GM18519 (cell line): ENCODE measurements around the gene PDE7B.

ENCODE experiments used
- ATAC-seq: cut with Tn5 transposase; IDR thresholded peaks from one replicate; pipeline ENCODE4 v1.9.1; 2021; ENCODE audit warnings: mild to moderate bottlenecking, moderate library complexity; ENCODE audit not compliant: unreplicated experiment, low FRiP score

Gene PDE7B

GRCh38 chr6:136169394-136170148 lies 318.1 kb downstream of the PDE7B start:
- ATAC-seq: no peak

DNA sequence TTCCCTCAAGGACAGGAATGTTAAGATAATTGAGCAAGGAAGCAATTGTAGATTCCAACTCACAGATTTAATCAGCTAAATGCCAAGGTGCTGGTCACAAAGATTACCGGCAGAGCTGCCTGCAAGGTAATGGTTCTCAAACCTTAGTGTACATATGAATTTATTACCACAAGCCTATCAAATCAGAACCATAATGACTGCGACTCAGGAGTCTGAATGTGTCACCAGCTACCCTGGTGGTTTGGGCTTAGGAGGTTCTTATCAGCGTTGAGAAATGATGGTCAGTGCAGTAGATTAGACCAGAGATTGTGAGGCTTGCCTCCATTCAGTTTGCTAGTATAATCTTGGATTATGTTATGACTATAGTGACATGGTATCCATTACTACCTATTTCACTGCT lies 319.7 kb downstream of the PDE7B start:
- ATAC-seq: no peak

GRCh38 chr6:136173519-136174507 lies 322.3 kb downstream of the PDE7B start:
- no peak for ATAC-seq

DNA sequence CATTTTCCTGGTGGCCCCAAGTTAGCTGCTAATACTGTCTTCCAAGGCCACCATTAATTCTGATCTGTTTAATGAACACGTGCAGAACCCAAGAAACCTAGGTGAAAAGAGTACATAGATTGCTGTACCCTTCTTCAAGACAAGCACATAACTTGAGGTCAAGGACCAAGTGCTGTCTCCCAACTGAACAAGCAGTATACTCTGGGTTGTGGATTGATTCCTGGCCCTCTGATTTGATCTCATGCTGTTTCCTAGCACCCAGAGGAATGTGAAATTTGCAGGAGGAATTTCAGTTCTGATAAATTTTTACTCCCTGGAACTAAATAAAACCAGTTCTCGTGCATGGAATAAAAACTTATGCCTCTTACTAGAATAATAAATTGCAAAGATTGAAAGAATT lies 323.0 kb downstream of the PDE7B start:
- ATAC-seq: no peak

DNA sequence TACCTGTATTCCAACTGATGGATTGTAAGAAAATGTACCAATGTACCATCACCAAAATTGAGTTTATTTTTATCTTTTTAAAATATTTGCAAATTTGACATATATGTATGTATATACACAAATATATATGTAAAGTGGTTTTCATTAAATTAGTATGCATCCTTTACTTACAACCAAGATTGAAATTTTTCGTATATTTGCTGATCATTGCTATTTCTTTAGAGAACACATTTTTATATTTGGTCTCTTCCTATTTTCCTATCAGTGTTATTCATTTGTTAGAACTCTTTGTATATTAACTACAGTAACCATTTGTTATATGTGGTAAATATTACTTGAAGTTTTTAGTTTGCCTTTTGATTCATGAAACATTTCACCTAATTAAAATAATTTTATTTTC lies 324.4 kb downstream of the PDE7B start:
- ATAC-seq: no peak

- ATAC-seq: no peak
These were observed 327.2 kb downstream of the PDE7B start for GRCh38 chr6:136178749-136179148.

- ATAC-seq: no peak
These were observed 329.4 kb downstream of the PDE7B start for GRCh38 chr6:136180704-136181511.

GRCh38 chr6:136181512-136181833 lies 330.0 kb downstream of the PDE7B start:
- no peak for ATAC-seq

- no peak for ATAC-seq
These were observed 330.4 kb downstream of the PDE7B start for GRCh38 chr6:136181861-136182260.

DNA sequence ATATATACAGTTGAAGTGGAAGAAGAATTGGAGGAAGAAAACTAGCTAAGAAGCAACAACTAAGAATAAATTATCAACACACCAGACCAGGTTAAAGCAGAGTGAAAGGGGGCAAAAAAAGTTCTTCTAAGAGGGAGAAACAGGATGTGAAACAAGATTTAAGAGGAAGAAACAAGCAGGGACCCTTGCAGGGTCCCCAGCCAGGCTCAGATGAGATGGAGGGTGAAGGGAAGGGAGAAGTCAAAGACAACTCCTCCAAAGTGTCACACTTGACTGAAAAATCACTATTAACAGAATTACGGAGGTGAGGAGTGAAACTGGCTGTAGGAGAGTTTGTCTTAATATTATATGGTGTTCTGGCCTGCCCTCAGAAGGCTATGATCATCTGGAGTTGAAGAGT lies 333.2 kb downstream of the PDE7B start:
- no peak for ATAC-seq

DNA sequence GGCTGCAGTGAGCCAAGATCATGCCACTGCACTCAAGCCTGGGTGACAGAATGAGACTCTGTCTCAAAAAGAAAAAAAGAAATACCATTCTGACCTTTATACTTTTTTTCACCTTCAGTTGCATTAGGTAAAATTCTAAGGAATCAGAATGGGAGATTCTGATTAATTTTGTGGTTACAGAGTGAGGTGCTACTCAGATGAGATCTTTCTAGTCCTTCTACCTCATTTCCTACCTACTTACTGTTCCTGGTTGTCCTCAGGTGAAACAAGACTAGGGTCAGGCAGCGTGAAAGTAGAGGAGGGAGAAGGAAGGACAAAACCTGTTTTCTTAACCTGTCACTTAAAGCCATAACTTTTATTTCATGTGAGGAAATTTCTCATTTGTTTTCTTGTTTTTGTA lies 334.9 kb downstream of the PDE7B start:
- ATAC-seq: no peak

- no peak for ATAC-seq
These were observed 337.0 kb downstream of the PDE7B start for GRCh38 chr6:136188486-136188885.

GRCh38 chr6:136189104-136189503 lies 337.6 kb downstream of the PDE7B start:
- ATAC-seq: no peak

GRCh38 chr6:136191606-136192312 lies 340.3 kb downstream of the PDE7B start:
- ATAC-seq: no peak

GRCh38 chr6:136192902-136193301 lies 341.4 kb downstream of the PDE7B start:
- ATAC-seq: no peak

DNA sequence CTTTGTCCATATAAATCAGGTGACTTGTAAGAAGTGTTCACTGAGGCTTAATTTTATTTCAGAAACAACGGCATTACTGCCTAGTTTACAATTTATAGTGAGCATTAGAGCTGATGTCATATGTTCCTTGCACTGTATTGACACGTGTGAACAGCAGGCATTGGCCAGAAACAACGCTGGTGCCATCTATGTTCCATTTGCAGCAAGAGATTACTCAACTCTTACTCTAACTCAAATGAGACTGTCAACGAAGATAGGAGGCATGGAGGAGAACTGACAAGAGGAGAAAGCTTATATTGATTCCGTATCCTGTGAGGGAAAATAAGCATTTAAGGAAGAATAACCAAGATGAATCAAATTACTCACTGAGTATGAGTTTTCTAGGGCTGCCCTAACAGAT lies 350.2 kb downstream of the PDE7B start:
- ATAC-seq: no peak

GRCh38 chr6:136208783-136209182 lies 357.3 kb downstream of the PDE7B start:
- ATAC-seq: no peak

- no peak for ATAC-seq
These were observed 358.0 kb downstream of the PDE7B start for GRCh38 chr6:136209496-136209895.

- ATAC-seq: no peak
These were observed 359.1 kb downstream of the PDE7B start for GRCh38 chr6:136210398-136211165.

DNA sequence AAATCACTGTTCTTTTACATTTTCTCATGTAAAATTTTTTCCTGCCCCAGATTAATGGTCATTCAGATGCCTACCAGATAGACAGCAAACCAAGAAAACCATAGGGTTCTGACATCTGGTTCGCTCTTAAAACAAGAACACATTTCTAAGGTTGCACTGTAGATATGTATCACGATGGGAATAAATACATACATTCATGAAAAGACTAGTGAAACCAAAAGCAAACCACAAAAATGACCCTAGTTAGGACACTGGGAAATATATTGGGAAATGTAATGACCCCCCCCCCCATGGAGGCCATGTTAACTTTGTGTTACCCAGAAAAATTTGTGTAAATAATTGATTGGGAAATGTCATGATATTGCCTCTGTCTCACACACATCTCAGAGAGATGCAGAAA lies 361.1 kb downstream of the PDE7B start:
- no peak for ATAC-seq
